GM18519 (cell line): ENCODE measurements around the gene LRRC40.
"Not testable (repeated sequence)": the region's sequence is repeated elsewhere in the genome, so short reads cannot be mapped to it uniquely, and the experiment has no call there.

Experiments used
- ATAC-seq: cut with Tn5 transposase; IDR thresholded peaks from one replicate; pipeline ENCODE4 v1.9.1; 2021; ENCODE audit warnings: mild to moderate bottlenecking, moderate library complexity; ENCODE audit not compliant: unreplicated experiment, low FRiP score

The LRRC40 gene

DNA sequence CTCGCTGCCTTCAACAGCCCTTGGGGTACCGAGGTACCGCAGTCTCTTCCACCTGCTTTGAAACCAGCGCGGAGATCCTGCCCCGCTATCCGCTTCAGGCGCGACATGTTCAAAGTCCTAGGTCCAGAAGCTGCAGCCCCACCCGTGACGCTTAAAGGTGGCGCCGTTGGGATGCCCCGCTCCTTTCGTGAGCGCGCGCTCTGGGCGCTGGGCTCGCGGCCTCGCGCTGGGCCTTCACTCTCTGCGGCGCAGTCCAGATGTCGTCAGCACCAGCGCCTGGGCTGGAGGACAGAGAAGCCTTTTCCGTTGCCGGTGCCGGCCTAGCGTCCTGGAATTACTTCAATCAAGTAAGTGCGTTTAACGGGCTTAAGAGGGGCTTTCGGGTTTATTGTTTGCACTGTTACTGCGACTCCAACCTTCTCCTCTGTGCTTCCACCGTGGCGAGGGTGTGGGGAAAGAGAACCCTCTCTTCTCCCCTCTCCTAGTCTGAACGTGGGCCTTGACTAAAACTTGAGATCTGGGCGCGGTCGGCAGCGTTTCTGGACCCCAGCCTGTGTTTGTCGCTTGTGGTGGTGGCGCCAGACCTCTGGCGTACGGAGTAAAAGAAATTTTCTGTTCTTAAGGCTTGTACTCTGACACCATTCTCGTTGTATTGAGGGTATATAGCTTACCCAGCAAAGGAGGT, at the start of gene LRRC40:
LRRC40 (minus strand) TSS at position 146 of the 685 bp plus-strand sequence; CDS start at position 107, 39 bp downstream.
- peak; percentile 62 for ATAC-seq

- ATAC-seq, result no peak
These were observed 43.4 kb upstream of the LRRC40 start for GRCh38 chr1:70248729-70249128.

- no peak for ATAC-seq
These were observed 42.4 kb upstream of the LRRC40 start for GRCh38 chr1:70247768-70248167.

GRCh38 chr1:70247122-70247521, 41.7 kb upstream of the LRRC40 start:
- no peak for ATAC-seq

DNA sequence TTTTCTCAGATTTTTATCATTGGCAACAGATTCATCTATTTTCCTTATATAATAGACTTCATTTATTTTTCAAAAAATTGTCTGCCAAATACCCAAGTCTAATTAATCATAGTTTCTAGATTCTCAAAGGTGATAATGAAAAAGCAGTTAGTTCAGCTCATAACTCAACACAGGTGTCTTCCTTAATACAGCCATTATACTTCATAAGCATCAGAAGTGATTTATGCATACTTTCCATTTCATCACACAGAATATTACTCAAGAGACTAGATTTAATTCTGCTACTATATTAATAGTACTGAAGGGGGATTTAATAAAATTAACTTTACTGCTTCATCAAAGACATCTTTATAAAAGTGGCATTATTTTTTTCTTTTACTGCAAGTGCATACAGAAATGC, 34.6 kb upstream of the LRRC40 start:
- no peak for ATAC-seq

GRCh38 chr1:70234733-70235132, 29.4 kb upstream of the LRRC40 start:
- no peak for ATAC-seq

GRCh38 chr1:70231475-70231874, 26.1 kb upstream of the LRRC40 start:
- ATAC-seq, result no peak

DNA sequence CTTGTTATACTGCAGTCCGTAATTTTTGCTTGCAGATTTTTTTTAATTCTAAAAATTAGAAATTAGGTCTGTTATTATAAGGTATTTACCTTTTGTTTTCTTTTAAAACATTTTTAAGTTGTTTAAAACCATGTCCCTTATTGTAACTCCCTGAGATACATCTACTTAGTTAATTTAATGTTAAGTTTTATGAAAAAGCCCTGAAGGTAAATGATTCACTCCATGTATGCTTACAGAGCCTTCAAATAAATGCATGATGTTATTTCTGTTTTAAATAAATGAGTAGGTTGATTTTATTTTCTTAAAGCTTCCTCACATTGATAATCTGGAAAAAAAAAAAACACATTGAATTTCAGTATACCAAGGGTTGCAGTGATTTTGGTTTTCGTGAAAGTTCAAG, 23.3 kb upstream of the LRRC40 start:
- no peak for ATAC-seq

- ATAC-seq, result no peak
These were observed 22.1 kb upstream of the LRRC40 start for GRCh38 chr1:70227439-70227838.

GRCh38 chr1:70224954-70225353, 19.6 kb upstream of the LRRC40 start:
- ATAC-seq, result no peak

DNA sequence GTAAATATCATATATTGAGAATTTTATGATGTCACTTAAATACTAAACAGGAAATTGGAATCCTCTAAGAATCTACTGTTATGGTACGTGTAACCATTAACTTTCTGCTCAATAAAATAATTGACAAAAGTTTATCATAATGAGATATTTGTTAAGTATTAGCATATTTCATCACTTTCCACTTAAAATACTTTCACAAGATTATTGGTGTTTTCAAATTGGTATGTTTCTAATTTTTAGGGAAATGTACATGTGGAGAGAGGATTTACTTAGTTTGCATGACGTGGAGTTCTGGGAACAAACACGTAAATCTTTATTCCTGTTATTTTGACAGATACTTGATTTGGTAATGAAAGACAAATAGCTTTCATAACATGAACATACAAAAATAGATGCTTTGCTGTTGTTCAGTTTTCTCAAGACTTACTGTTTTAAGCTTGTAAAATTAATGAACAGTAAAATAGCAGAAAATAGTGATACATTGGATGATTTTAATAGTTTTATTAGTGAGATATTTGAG, 17.4 kb upstream of the LRRC40 start:
- no peak for ATAC-seq

DNA sequence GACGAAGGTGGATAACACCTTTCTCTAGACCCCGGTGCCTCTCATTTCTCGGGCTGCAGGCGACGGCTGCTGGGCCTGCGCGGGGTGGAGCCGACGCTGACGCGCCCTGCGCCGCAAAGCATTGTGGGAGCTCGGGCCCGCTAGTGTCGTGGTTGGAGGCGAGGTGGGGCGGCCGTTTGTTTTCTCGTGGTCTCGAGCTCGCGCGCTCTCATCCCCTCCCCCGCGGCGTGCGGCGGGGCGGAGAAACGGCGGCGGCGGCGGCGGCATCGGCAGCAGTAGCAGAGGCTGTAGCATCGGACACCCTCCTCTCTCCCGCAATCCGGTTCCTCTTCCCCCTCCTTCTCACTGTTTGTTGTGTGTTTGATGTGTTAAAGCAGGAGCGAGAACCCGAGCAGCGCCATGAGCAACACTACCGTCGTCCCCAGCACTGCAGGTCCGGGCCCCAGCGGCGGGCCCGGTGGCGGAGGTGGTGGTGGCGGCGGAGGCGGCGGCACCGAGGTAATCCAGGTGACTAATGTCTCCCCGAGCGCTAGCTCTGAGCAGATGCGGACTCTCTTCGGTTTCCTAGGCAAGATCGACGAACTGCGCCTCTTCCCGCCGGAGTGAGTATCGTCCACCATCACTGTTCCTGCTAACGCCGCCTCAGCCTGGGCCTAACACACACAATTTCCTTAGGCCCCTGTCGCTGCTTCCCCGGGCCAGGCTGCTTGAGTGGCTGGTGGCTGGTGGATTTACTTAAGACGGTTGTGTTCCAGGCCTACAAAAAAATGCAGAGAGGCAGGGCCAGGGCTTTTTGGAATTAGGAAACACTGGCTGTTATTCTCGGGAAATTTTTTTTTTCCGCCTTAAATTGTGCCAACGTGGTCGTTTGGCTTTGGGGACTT, 16.1 kb upstream of the LRRC40 start, which contains the start of gene SRSF11:
SRSF11 (plus strand) TSS at position 143 of the 884 bp plus-strand sequence; CDS start at position 400, 257 bp downstream.
- ATAC-seq, result peak; percentile 83

- peak; percentile 6 for ATAC-seq
These were observed 15.3 kb upstream of the LRRC40 start for GRCh38 chr1:70220517-70221237.

DNA sequence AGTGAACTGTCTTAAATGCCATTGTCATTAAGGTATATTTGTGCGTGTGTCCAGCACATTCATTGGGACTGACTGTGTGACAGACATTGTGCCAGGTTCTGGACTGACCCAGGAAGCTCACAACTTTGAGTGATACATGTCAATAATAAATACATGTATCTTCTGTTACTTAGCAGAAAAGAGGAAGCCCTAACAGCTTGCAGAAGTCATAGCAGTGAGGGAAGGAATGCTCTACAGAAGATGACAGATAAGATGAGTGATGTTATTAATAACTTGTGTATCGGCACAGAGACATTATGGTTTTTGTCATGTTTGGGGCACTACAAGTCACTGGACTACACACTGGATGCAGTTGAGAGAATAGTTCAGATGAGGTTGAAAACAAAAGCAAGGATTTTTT, 14.6 kb upstream of the LRRC40 start:
- no peak for ATAC-seq

DNA sequence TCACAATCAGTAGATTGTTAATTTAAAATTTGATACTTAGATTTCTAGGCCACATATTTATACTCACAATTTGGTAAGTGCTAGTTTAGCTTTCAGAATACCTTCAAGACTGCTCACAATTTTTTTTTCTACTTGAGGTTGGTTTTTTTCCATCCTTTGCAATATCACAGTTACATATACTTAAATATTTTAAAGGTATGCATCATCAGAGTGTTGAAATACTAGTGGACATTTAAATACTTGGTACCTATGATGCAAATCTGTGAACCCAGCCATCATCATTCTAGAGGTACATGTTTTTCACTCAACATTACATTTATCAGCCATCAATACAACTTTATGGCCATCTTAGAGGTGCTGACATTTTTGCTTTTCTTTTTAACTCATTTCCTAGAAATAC, 6.2 kb upstream of the LRRC40 start:
- ATAC-seq, result no peak

DNA sequence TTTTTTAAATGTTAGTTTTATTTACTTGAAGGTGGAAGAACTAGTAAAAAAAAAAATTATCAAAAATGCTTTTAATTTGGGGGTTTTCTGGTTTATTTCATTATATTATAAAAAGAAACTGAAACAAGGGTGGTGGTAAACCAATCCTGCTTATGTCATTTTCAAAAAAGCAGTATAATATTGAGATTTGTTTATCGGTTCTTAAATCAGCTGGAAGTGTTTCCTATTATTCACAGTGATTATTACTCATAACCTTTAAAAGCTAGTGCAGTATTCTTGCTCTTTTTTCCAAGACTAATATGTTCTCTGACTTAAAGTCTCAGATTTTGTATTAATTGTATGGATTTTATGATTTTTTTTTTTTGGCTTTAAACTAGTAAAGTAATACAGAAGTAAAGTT, 5.4 kb upstream of the LRRC40 start:
- no peak for ATAC-seq

DNA sequence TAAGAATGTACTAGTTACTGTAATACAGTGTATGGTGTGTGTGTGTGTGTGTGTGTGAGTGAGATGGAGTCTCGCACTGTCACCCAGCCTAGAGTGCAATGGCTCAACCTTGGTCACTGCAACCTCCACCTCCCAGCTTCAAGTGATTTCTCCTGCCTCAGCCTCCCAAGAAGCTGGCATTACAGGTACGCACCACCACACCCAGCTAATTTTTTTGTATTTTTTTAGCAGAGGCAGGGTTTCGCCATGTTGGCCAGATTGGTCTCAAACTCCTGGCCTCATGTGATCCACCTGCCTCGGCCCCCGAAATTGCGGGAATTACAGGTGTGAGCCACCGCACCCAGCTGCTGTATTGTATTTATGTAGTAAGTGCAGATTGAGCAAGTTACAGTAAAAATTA, 2.9 kb upstream of the LRRC40 start:
- no peak for ATAC-seq

GRCh38 chr1:70207492-70207891, 2.1 kb upstream of the LRRC40 start:
- ATAC-seq, result no peak

DNA sequence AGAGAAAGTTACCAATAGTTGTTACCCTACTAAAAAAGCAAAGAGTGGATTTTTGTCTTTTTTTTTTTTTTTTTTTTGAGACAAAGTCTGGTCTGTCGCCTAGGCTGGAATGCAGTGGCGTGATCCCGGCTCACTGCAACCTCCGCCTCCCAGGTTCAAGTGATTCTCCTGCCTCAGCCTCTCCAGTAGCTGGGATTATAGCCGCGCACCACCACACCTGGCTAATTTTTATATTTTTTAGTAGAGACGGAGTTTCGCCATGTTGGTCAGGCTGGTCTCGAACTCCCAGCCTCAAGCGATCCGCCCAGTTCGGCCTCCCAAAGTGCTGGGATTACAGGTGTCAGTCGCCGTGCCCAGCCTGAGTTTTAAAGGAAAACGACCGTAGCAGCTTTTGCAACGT, 1.5 kb upstream of the LRRC40 start:
- ATAC-seq, result not testable (repeated sequence)

DNA sequence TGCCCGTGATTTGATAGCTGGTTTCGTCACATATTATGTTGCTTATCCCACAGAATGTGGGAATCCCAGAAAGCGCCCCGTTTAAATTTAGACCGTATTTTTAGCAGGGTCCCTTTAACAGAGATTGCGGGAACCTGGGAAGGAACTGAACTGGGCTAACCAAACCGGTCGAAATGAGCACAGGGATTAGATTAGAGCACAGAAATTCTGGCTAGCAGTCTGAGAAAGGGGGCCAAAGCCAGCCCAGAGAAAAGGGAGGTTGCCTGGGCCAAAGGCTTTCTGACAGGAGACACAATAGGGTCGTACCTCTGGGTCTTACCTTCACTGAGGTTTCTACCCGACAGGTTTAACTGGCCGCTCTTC, 327 bp downstream of the LRRC40 start:
- ATAC-seq, result peak; percentile 12

DNA sequence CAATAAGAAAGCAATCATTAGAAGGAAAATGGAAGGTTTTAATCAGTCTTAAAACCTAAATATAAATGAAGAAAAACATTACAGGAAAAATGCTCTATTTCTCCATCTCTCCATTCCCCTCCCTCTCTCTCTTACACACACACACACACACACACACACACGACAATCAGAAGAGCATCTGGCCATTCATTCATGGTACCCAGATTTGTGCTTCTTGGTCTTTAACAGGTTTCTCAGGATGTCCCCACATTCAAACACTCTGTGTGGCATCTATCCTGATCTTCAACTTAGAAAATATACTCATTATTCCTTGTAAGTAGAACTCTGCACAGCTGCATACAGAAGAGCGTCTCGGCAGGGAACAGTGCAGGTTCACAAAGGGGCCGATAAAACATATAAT, 779 bp downstream of the LRRC40 start:
- no peak for ATAC-seq
